MM.1S (cell line): ENCODE measurements around the gene VSTM4.

Source experiments
- DNase-seq: peaks from one replicate; pipeline ENCODE4 v3.0.0-alpha.2; 2015
- H2AFZ ChIP-seq: fragments of 300-600 bp; sonication (generic); 2 replicates; pipeline ENCODE4 v1.6.0; 2016; ENCODE audit warnings: antibody characterized with exemption, low read length
- H3F3A ChIP-seq: fragments of 300-600 bp; sonication (generic); 2 replicates; pipeline ENCODE4 v1.6.1; 2016; ENCODE audit warnings: mild to moderate bottlenecking, antibody characterized with exemption, low read length, moderate library complexity, mixed read lengths; ENCODE audit not compliant: insufficient read depth
- H3K27ac ChIP-seq: fragments of 300-600 bp; sonication (generic); 2 replicates; pipeline ENCODE4 v1.5.1; 2016; ENCODE audit warnings: mild to moderate bottlenecking, low read length
- H3K27me3 ChIP-seq: fragments of 300-600 bp; sonication (generic); replicated peaks from 2 replicates; pipeline ENCODE4 v1.6.0; 2016; ENCODE audit warnings: low read length; ENCODE audit not compliant: insufficient read depth
- H3K36me3 ChIP-seq: fragments of 300-600 bp; sonication (generic); replicated peaks from 2 replicates; pipeline ENCODE4 v1.6.1; 2016; ENCODE audit warnings: mild to moderate bottlenecking, low read length, mixed read lengths; ENCODE audit not compliant: insufficient read depth
- H3K4me1 ChIP-seq: fragments of 300-600 bp; sonication (generic); 2 replicates; pipeline ENCODE4 v1.6.1; 2016; ENCODE audit warnings: low read length, mixed read lengths
- H3K4me2 ChIP-seq: fragments of 300-600 bp; sonication (generic); 2 replicates; pipeline ENCODE4 v1.6.0; 2016; ENCODE audit warnings: low read depth, low read length
- H3K4me3 ChIP-seq: fragments of 300-600 bp; sonication (generic); 2 replicates; pipeline ENCODE4 v1.5.1; 2016; ENCODE audit warnings: low read length, mixed read lengths
- H3K79me2 ChIP-seq: fragments of 300-600 bp; sonication (generic); 2 replicates; pipeline ENCODE4 v1.6.1; 2016; ENCODE audit warnings: mixed run types, low read length, mixed read lengths
- H3K9ac ChIP-seq: fragments of 300-600 bp; sonication (generic); 2 replicates; pipeline ENCODE4 v1.6.1; 2016; ENCODE audit warnings: low read length, mixed read lengths
- H3K9me2 ChIP-seq: fragments of 300-600 bp; sonication (generic); replicated peaks from 2 replicates; pipeline ENCODE4 v1.6.1; 2016; ENCODE audit warnings: mild to moderate bottlenecking, low read length, mixed read lengths; ENCODE audit not compliant: insufficient read depth
- H3K9me3 ChIP-seq: fragments of 300-600 bp; sonication (generic); replicated peaks from 2 replicates; pipeline ENCODE4 v1.6.1; 2016; ENCODE audit warnings: mild to moderate bottlenecking, low read length, mixed read lengths; ENCODE audit not compliant: insufficient read depth
- H4K20me1 ChIP-seq: fragments of 300-600 bp; sonication (generic); 2 replicates; pipeline ENCODE4 v1.6.1; 2016; ENCODE audit warnings: mild to moderate bottlenecking, low read length, moderate library complexity, mixed read lengths; ENCODE audit not compliant: insufficient read depth
- CTCF ChIP-seq: fragments of 300-600 bp; sonication (generic); IDR thresholded peaks from 2 replicates; pipeline ENCODE4 v1.5.1; 2016; ENCODE audit warnings: antibody characterized with exemption, low read length, mixed read lengths
- EZH2 ChIP-seq: fragments of 300-600 bp; sonication (generic); optimal IDR thresholded peaks from 2 replicates; pipeline ENCODE3; 2017; ENCODE audit warnings: low read depth, mild to moderate bottlenecking, antibody characterized with exemption, low read length, mixed read lengths
- EZH2phosphoT487 ChIP-seq: fragments of 300-600 bp; sonication (generic); IDR thresholded peaks from 2 replicates; pipeline ENCODE4 v1.6.1; 2018; ENCODE audit warnings: antibody characterized with exemption, low read length

The VSTM4 gene

DNA sequence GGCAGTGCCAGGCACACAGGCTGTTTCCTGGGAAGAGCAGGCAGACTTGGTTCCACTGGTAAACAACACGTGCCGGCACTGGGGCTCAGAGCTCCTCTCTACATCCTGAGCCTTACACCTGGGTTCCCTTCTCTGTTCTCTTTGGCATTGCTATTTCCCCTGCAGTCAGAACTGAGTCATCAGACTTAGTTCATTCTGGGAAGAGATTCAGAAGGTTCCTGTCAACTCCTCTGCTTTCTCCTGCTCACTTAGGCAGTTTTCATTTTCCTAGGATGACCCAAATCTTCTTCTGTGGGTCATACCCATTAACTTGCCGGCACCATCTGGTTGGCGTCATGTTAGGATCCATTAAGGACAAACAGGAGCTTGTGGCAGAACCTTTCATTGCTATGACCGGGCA is 142.3 kb downstream of the VSTM4 start:
- Histone ChIP-seq H3K27me3 (no peaks in the 10 kb centered on the region), H3K36me3 (no peaks in the 10 kb centered on the region), H3K9ac (no peak overlapping the region)

DNA sequence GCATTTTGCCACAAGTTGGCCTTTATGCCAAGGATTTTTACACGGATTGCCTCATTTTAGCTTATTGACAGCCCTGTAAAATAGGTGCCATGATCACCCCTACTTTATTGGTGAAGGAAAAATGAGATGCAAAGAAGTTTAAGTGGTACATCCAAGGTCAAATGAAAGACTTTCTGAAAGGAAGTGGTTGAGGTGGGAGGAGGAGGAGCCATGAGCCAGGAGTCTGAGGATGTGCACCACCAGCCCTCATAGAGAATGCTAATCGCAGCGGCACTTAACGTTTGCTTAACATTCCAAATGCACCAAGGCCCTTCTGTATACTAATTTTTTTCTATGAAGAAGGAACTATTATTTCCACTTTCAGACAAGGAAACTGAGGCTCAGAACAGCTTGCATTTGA is 144.7 kb downstream of the VSTM4 start:
- Histone ChIP-seq H3K27me3 (no peaks in the 10 kb centered on the region), H2AFZ (no peak overlapping the region), H3K27ac (no peak overlapping the region), H3K79me2 (no peaks in the 10 kb centered on the region), H3K9me3 (no peaks in the 10 kb centered on the region), H3K36me3 (no peaks in the 10 kb centered on the region), H3K9me2 (no peaks in the 10 kb centered on the region), H3K4me3 (no peak overlapping the region), H3K4me2 (no peak overlapping the region), H4K20me1 (no peaks in the 10 kb centered on the region), H3F3A (no peaks in the 10 kb centered on the region), H3K4me1 (no peaks in the 10 kb centered on the region), H3K9ac (no peak overlapping the region)
- TF ChIP-seq CTCF (no peak), EZH2phosphoT487 (no peak), EZH2 (no peak)
- DNase-seq: no peak

More for the DNA sequence above, 142.3 kb downstream of the VSTM4 start:
- no peaks in the 10 kb centered on the region for H3K9me2 ChIP-seq
- H4K20me1 ChIP-seq: no peaks in the 10 kb centered on the region
- H3K4me3 ChIP-seq: no peak overlapping the region
- H3K9me3 ChIP-seq: no peaks in the 10 kb centered on the region
- H2AFZ ChIP-seq: no peak overlapping the region
- H3K27ac ChIP-seq: no peak overlapping the region
- DNase-seq: no peak
- H3K79me2 ChIP-seq: no peaks in the 10 kb centered on the region
- TF ChIP-seq CTCF (no peak), EZH2 (no peak), EZH2phosphoT487 (no peak)
- no peak overlapping the region for H3K4me2 ChIP-seq
- H3F3A ChIP-seq: no peaks in the 10 kb centered on the region
- no peaks in the 10 kb centered on the region for H3K4me1 ChIP-seq

DNA sequence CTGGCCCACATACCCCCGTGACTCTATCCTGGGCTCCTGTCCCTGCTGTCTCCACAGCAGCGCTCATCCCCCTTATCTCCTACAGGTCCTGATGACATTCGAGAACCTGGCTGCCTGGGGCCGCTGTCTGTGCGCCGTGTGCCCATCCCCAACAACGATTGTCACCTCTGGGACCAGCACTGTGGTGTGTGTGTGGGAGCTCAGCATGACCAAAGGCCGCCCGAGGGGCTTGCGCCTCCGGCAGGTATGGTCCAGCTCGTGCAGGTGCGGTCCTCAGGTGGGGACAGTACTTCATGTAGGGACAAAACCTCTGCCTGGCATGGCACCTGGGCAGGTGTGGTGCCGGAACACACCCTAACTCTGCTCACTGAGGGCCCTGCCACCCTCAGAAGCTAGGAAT is 145.3 kb downstream of the VSTM4 start:
- no peaks in the 10 kb centered on the region for H4K20me1 ChIP-seq
- H3K4me2 ChIP-seq: no peak overlapping the region
- DNase-seq: no peak
- no peak overlapping the region for H3K27ac ChIP-seq
- H3K4me1 ChIP-seq: no peaks in the 10 kb centered on the region
- no peaks in the 10 kb centered on the region for H3K36me3 ChIP-seq
- H3K79me2 ChIP-seq: no peaks in the 10 kb centered on the region
- TF ChIP-seq EZH2phosphoT487 (no peak), EZH2 (no peak), CTCF (no peak)
- no peak overlapping the region for H3K4me3 ChIP-seq
- H3F3A ChIP-seq: no peaks in the 10 kb centered on the region
- H3K9ac ChIP-seq: no peak overlapping the region
- H3K9me3 ChIP-seq: no peaks in the 10 kb centered on the region
- no peak overlapping the region for H2AFZ ChIP-seq
- H3K27me3 ChIP-seq: no peaks in the 10 kb centered on the region
- no peaks in the 10 kb centered on the region for H3K9me2 ChIP-seq
